ENCODE measurements around the gene SIAH3.

The SIAH3 gene

DNA sequence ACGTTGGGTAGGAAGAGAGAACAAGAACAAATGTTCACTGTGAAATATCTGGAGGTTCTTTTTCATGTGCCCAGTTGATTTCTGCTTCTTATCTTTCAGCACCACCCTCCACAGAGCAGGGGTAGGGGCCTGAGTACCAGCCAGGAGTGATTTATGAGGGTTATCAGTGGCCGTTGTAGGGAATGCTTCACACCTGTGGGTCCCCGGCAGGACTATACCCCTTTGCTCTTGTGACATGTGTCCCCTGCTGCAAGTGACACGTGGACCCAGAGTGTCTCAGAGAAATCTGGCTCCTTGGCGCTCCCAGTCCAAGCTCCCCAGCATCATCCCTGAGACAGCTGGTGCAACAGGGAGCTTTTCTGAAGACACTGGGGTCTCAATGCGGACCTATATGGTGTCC is 29.7 kb downstream of the SIAH3 start:
- Histone ChIP-seq H3K4me1 (ENCODE audit: insufficient read depth, low read length) (no peaks in the 10 kb centered on the region), H3K9ac (ENCODE audit: low read depth, low read length) (no peak overlapping the region), H3K4me3 (ENCODE audit: low read depth in 1 of 2, low read length in 2 of 2) (no peak overlapping the region), H3K27me3 (ENCODE audit: insufficient read depth, low read length, poor library complexity) (peaks cover 9% of the 10 kb centered on the region), H3K4me2 (ENCODE audit: insufficient read depth, low read length) (no peak overlapping the region), H4K20me1 (ENCODE audit: insufficient read depth, low read length) (0 out of 2 replicates have a peak, but pooled peaks cover 2% of the 10 kb centered on the region), H3K79me2 (ENCODE audit: insufficient read depth, low read length) (no peaks in the 10 kb centered on the region), H3K27ac (ENCODE audit: low read length) (no peak overlapping the region), H2AFZ (ENCODE audit: low read depth, low read length) (no peak overlapping the region), H3K36me3 (ENCODE audit: insufficient read depth, low read length) (no peaks in the 10 kb centered on the region), H3K9me3 (ENCODE audit: insufficient read depth, low read length, severe bottlenecking) (no peaks in the 10 kb centered on the region)
- DNase-seq = no peak
- no peak for TF ChIP-seq EZH2 (IDR thresholded peaks at IDR 0.05; ENCODE audit: borderline replicate concordance, low read depth, low read length, severe bottlenecking)
- TF ChIP-seq, protein P1, sequence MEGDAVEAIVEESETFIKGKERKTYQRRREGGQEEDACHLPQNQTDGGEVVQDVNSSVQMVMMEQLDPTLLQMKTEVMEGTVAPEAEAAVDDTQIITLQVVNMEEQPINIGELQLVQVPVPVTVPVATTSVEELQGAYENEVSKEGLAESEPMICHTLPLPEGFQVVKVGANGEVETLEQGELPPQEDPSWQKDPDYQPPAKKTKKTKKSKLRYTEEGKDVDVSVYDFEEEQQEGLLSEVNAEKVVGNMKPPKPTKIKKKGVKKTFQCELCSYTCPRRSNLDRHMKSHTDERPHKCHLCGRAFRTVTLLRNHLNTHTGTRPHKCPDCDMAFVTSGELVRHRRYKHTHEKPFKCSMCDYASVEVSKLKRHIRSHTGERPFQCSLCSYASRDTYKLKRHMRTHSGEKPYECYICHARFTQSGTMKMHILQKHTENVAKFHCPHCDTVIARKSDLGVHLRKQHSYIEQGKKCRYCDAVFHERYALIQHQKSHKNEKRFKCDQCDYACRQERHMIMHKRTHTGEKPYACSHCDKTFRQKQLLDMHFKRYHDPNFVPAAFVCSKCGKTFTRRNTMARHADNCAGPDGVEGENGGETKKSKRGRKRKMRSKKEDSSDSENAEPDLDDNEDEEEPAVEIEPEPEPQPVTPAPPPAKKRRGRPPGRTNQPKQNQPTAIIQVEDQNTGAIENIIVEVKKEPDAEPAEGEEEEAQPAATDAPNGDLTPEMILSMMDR (IDR thresholded peaks at IDR 0.05; ENCODE audit: borderline replicate concordance, extremely low read depth, low read length, poor library complexity, severe bottlenecking) = no peak
- no peak for ATAC-seq (ENCODE audit: insufficient read depth, low read depth)

DNA sequence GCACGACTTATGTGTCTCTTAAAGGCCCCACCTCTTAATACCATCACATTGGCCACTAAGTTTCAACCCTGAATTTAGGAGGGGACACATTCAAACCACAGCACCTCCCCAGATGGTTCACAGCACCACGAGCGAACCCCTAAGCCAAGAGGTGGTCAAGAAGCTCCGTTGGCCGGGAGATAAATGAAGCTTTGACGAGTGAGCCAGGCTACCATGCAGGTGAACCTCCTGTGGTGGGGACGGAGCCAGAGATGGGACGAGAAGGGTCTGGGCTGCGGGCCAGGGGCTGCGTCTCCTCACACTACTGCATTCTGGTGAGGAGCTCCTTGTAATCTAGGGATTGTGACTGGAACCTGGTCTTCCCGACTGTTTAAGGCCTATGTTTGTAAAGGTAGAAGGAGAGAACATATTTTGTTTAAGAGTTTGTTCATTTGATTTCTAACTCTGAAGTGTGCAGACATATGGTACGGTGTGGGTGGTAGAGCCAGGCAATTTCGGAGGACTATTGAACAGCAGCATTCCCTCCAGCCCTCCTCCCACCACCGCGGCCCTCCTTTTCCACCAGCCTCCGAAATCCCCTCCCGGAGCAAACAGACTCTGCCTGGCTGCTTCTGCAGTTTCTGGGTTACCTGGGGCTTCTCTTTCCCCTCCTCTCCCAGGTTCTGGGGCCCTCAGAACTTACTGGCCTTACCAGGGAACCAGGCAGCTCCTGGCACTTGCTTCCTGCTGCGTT is 31.3 kb downstream of the SIAH3 start:
- H3K4me2 ChIP-seq (ENCODE audit: insufficient read depth, low read length) = no peak overlapping the region
- ATAC-seq (ENCODE audit: insufficient read depth, low read depth) (no peak), DNase-seq (no peak)
- no peak overlapping the region for H2AFZ ChIP-seq (ENCODE audit: low read depth, low read length)
- no peaks in the 10 kb centered on the region for H3K36me3 ChIP-seq (ENCODE audit: insufficient read depth, low read length)
- H3K4me3 ChIP-seq (ENCODE audit: low read depth in 1 of 2, low read length in 2 of 2) = no peak overlapping the region
- H3K27me3 ChIP-seq (ENCODE audit: insufficient read depth, low read length, poor library complexity) = peaks cover 5% of the 10 kb centered on the region
- H3K9ac ChIP-seq (ENCODE audit: low read depth, low read length) = no peak overlapping the region
- no peaks in the 10 kb centered on the region for H3K4me1 ChIP-seq (ENCODE audit: insufficient read depth, low read length)
- no peak overlapping the region for H3K27ac ChIP-seq (ENCODE audit: low read length)
- H3K79me2 ChIP-seq (ENCODE audit: insufficient read depth, low read length) = no peaks in the 10 kb centered on the region
- H4K20me1 ChIP-seq (ENCODE audit: insufficient read depth, low read length) = 0 out of 2 replicates have a peak, but pooled peaks cover 2% of the 10 kb centered on the region
- no peaks in the 10 kb centered on the region for H3K9me3 ChIP-seq (ENCODE audit: insufficient read depth, low read length, severe bottlenecking)
- TF ChIP-seq, protein P1 (IDR thresholded peaks at IDR 0.05; ENCODE audit: borderline replicate concordance, extremely low read depth, low read length, poor library complexity, severe bottlenecking) = no peak
- TF ChIP-seq EZH2 (IDR thresholded peaks at IDR 0.05; ENCODE audit: borderline replicate concordance, low read depth, low read length, severe bottlenecking) = no peak

GRCh38 chr13:45817833-45818232 is 33.7 kb downstream of the SIAH3 start:
- Histone ChIP-seq H3K9me3 (ENCODE audit: insufficient read depth, low read length, severe bottlenecking) (no peaks in the 10 kb centered on the region), H3K79me2 (ENCODE audit: insufficient read depth, low read length) (no peaks in the 10 kb centered on the region), H3K4me2 (ENCODE audit: insufficient read depth, low read length) (no peak overlapping the region), H2AFZ (ENCODE audit: low read depth, low read length) (no peak overlapping the region), H3K9ac (ENCODE audit: low read depth, low read length) (no peak overlapping the region), H3K27me3 (ENCODE audit: insufficient read depth, low read length, poor library complexity) (peaks cover 7% of the 10 kb centered on the region), H4K20me1 (ENCODE audit: insufficient read depth, low read length) (0 out of 2 replicates have a peak, but pooled peaks cover 2% of the 10 kb centered on the region), H3K36me3 (ENCODE audit: insufficient read depth, low read length) (no peaks in the 10 kb centered on the region), H3K27ac (ENCODE audit: low read length) (no peak overlapping the region), H3K4me1 (ENCODE audit: insufficient read depth, low read length) (no peaks in the 10 kb centered on the region), H3K4me3 (ENCODE audit: low read depth in 1 of 2, low read length in 2 of 2) (no peak overlapping the region)
- no peak for ATAC-seq (ENCODE audit: insufficient read depth, low read depth)
- TF ChIP-seq, protein P1 (IDR thresholded peaks at IDR 0.05; ENCODE audit: borderline replicate concordance, extremely low read depth, low read length, poor library complexity, severe bottlenecking) = no peak
- no peak for TF ChIP-seq EZH2 (IDR thresholded peaks at IDR 0.05; ENCODE audit: borderline replicate concordance, low read depth, low read length, severe bottlenecking)
- no peak for DNase-seq

Data from DND-41 (cell line).